ENCODE results near the gene RABGGTB.
"Not testable (repeated sequence)": the region's sequence is repeated elsewhere in the genome, so short reads cannot be mapped to it uniquely, and the experiment has no call there.

The RABGGTB gene

GRCh38 chr1:75785983-75786853 is at the start of gene RABGGTB:
TSS of gene RABGGTB (plus strand) at chr1:75786256. CDS start at chr1:75786272, 16 bp downstream.
- DNase-seq (ENCODE audit: low read depth): peak; percentile 88

- DNase-seq (ENCODE audit: low read depth): no peak
Measured at GRCh38 chr1:75742047-75742625, 43.9 kb upstream of the RABGGTB start.

GRCh38 chr1:75745276-75745675 is 40.8 kb upstream of the RABGGTB start:
- no peak for DNase-seq (ENCODE audit: low read depth)

- not testable (repeated sequence) for DNase-seq (ENCODE audit: low read depth)
Measured at GRCh38 chr1:75757210-75757609, 28.8 kb upstream of the RABGGTB start.

GRCh38 chr1:75758543-75758942 is 27.5 kb upstream of the RABGGTB start:
- not testable (repeated sequence) for DNase-seq (ENCODE audit: low read depth)

GRCh38 chr1:75764057-75764655 is 21.9 kb upstream of the RABGGTB start:
- no peak for DNase-seq (ENCODE audit: low read depth)

- no peak for DNase-seq (ENCODE audit: low read depth)
Measured at GRCh38 chr1:75765697-75766355, 20.2 kb upstream of the RABGGTB start.

- DNase-seq (ENCODE audit: low read depth): no peak
Measured at GRCh38 chr1:75768016-75768415, 18.0 kb upstream of the RABGGTB start.

- DNase-seq (ENCODE audit: low read depth): no peak
Measured at GRCh38 chr1:75770761-75771160, 15.3 kb upstream of the RABGGTB start.

- DNase-seq (ENCODE audit: low read depth): no peak
Measured at GRCh38 chr1:75771978-75772377, 14.1 kb upstream of the RABGGTB start.

GRCh38 chr1:75777812-75778211 is 8.2 kb upstream of the RABGGTB start:
- DNase-seq (ENCODE audit: low read depth): not testable (repeated sequence)

GRCh38 chr1:75778694-75779093 is 7.4 kb upstream of the RABGGTB start:
- not testable (repeated sequence) for DNase-seq (ENCODE audit: low read depth)

GRCh38 chr1:75780183-75780582 is 5.9 kb upstream of the RABGGTB start:
- not testable (repeated sequence) for DNase-seq (ENCODE audit: low read depth)

DNA sequence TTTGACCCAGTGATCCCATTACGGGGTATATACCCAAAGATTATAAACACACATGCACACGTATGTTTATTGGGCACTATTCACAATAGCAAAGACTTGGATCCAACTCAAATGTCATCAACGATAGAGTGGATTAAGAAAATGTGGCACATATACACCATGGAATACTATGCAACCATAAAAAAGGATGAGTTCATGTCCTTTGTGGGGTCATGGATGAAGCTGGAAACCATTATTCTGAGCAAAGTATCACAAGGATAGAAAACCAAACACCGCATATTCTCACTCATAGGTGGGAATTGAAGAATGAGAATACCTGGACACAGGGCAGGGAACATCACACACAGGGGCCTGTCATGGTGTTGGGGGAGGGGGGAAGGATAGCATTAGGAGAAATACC is 2.1 kb upstream of the RABGGTB start:
- not testable (repeated sequence) for DNase-seq (ENCODE audit: low read depth)

DNA sequence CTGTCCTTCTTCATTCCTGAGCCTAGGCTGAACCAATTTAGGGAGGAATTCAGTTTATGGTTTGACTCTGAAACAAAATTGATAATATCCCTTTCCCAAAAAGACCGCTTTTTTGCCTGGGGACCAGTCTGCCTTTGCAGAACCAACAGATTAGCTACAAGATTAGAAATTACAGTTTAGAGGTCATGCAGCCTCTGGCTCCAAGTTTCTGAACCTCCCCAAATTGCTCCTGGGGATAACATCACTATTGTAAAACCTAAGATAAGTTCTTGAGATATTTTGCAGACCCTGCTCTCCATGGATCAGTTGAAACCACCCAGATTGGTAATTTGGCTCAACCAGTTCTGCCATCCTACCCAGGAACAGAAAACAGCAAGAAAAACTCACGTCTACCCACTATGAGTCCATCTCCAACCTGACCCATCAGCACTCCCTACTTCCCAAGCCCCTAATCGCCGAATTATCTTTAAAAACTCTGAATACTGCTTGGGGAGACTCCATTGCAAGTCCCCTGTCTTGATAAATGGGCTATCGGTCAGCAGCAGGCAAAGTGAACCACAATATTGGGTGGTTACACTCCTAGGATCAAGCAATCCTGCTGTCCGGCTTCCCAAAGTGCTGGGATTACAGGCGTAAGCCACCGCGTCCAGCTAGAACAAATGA is 605 bp upstream of the RABGGTB start:
- DNase-seq (ENCODE audit: low read depth): no peak

GRCh38 chr1:75786901-75787493 is 941 bp downstream of the RABGGTB start:
- DNase-seq (ENCODE audit: low read depth): no peak

DNA sequence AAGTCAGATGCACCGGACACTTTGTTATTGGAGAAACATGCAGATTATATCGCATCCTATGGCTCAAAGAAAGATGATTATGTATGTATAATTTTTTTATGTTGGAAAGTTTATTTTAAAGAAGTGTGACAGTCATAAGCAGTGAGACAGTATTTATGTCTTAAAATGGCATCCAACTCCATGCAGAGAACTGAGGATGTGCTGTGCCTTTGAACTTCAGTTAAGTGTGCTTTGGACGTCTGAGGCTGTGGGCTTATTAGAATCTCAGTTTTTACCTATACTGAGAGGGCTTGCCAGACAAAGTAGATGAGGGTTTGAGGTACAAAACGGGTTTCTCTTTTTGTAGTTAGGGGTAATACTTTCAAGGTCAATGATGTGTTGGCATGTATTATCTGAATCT is 1.5 kb downstream of the RABGGTB start:
- no peak for DNase-seq (ENCODE audit: low read depth)

GRCh38 chr1:75789988-75790387 is 3.9 kb downstream of the RABGGTB start:
- DNase-seq (ENCODE audit: low read depth): no peak

DNA sequence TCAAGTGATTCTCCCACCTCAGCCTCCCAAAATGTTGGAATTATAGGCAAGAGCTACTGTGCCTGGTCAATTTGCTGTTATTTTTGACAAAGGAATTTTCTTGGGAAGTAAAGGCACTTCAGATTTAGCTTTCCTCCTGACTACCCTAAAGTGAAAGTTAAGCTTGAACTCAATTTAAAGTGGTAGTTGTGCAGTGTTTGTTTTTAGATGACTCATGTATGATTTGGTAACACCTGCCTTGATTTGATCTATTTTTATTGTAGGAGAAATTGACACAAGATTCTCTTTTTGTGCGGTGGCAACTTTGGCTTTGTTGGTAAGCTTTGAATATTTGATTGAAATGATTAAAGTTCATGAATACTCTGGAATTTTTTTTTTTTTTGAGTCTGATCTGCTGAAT is 5.0 kb downstream of the RABGGTB start:
- DNase-seq (ENCODE audit: low read depth): no peak

GRCh38 chr1:75792091-75792490 is 6.0 kb downstream of the RABGGTB start:
- DNase-seq (ENCODE audit: low read depth): no peak

- no peak for DNase-seq (ENCODE audit: low read depth)
Measured at GRCh38 chr1:75794382-75794781, 8.3 kb downstream of the RABGGTB start.
